GM21526 (cell line): ENCODE data around the gene SIPA1.

ENCODE experiments used
- ATAC-seq: cut with Tn5 transposase; IDR thresholded peaks from one replicate; pipeline ENCODE4 v1.9.1; 2021; ENCODE audit warnings: moderate library complexity; ENCODE audit not compliant: unreplicated experiment, low FRiP score

The SIPA1 gene

GRCh38 chr11:65696802-65697552 lies 59.1 kb downstream of the SIPA1 start:
- no peak for ATAC-seq

DNA sequence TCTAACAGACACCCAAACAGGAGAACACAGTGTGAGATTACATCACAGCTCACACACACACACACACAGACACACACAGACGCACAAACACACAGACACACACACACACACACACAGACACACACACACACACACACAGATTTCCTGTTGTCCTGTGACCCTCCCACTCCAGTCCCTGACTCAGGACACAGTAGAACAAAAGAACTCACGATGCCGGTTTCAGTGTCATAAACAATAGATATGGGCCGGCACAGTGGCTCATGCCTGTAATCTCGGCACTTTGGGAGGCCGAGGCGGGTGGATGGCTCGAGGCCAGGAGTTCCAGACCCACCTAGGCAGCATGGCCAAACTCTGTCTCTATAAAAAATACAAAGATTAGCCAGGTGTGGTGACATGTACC lies 60.3 kb downstream of the SIPA1 start:
- no peak for ATAC-seq

DNA sequence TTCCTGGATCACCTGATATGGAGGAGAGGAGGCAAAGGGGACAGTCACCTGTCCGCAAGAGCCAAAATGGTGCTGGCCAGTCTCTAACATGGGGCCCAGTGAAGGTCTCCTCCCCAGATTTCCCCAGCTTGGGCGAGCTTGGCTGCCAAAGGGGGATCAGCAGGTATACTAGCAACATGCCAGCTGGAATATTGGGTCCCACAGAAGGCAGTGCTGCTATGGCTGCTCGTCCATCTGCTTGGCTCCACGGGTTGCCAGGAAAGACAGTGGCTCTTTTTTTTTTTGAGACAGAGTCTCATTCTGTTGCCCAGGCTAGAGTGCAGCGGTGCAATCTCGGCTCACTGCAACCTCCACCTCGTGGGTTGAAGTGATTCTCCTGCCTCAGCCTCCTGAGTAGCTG lies 61.4 kb downstream of the SIPA1 start:
- no peak for ATAC-seq

DNA sequence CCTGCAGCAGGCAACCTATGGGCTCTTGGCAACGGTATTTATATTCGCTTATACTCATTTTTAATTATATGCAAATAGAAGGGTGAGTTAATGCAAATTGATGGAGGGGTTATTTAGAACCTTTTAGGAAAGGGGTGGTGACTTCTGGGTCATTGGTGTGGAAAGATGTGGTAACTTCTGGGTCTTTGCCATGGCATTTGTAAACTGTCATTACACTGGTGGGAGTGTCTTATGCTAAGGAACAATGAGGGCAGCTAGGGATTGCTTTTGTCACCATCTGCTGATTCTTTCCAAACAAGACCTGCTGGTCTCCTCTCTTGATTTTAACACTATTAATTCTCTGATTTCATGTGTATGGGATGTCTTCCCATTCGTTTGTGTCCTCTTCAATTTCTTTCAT lies 62.5 kb downstream of the SIPA1 start:
- ATAC-seq: no peak
